HCEC 1CT (cell line): Measurements from ENCODE around the gene RNU6-7.
A peak's percentile ranks its signal among the peaks of the same experiment; 100 is the strongest.

Experiments used
- DNase-seq: peaks from one replicate; pipeline ENCODE4 v3.0.0-alpha.2; 2017

RNU6-7 gene

DNA sequence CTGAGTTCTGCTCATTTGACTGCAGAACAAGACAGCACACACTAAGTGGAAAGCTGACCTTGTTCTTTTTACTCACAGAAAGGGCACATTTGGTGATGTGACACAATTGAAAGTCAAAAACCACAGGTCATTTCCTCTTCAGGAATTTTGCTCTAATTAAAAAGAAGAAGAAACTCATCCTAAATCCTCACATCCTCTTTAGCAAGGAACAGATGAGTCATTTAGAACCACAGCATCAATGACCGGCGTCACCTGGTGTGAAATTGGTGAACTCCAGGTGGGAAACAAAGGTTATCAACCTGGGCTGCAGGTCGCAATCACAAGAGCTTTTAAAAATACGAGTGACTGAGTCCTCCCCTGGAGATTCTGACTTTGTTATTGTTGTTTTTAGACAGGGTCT, 4.1 kb downstream of the RNU6-7 start:
- DNase-seq: no peak

DNA sequence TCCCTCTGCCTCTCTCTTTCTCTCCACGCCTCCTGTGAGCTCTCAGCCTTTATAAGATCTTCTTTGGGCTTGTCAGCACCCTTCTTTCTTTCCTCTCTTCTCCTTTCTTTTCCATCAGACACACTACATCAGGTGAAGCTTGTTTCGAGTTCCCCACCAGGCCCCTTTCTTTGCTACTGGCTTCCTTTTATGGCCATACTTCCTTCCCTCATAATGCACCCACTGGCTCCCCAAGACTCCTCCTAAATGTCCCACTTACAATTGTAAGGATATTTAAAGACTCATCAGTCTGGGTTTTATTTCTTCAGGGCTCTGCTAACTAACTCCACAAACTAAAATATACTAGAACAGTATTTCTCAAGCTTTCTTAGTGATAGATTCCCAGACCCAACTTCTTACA, 4.7 kb downstream of the RNU6-7 start:
- no peak for DNase-seq

DNA sequence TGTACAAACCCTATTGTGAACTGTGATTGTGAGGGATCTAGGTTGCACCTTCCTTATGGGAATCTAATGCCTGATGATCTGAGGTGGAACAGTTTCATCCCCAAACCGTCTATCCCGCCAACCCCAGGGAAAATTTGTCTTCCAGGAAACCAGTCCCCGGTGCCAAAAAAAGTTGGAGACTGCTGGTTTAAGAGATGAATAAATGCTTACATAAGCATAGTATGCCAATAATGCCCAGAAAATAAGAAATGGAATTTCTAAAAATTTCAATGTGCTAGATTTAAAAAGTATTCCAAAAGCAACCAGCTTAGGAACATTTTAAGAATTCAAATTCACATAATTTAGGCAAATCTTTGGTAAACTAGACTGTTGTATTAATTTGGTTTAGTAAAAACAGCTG, 6.6 kb downstream of the RNU6-7 start:
- DNase-seq: no peak

DNA sequence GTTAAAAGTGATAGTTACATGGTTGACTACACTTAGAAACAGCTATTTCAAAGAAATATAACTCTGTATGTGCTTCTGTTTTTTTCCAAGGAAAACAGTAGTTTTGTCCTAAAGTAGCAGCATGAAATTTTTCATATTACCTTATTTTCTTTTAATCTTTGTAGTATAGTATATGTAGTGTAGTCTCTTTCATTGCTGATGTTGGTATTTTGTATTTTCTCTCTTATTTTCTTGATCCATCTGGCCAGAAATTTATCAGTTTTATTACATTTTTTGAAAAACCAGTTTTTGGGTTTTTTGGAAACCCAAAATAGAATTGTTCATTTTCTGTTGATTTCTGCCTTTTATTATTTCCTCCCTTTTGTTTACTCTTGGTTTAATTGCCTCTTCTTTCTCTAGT, 7.6 kb downstream of the RNU6-7 start:
- no peak for DNase-seq

DNA sequence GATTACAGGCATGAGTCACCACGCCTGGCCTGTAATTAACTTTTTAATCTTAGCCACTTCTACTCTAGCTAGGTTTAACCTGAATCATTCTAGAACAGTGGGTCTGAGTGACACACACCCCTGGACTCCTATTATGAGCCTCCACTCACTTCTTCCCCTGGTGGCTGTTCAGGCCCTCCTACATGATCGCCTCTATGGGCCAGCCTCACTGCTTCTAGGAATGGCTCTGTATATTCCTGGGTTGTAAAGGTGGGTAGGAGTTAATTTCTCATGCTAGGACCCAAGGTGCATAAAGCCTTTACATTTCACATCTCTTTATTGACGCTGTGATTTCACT, 9.2 kb downstream of the RNU6-7 start:
- no peak for DNase-seq

DNA sequence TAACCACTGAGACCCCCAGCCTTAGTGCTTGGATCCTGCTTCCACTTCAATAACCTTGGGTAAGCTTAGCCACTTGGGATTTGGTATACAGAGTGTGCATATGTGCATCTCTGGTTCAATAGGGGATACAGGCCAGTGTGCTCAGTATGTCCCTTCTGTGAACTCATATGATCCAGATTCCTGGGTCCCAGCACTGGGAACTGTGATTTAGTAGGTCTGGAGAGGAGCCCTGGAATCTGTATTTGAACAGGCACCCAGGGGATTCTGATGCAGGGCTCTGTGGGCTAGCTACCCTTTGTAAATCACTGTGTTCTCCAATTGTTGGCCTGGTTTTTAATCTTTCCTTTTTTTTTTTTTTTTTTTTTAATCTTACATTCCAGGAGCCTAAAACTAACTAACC, 11.0 kb downstream of the RNU6-7 start:
- DNase-seq: no peak

DNA sequence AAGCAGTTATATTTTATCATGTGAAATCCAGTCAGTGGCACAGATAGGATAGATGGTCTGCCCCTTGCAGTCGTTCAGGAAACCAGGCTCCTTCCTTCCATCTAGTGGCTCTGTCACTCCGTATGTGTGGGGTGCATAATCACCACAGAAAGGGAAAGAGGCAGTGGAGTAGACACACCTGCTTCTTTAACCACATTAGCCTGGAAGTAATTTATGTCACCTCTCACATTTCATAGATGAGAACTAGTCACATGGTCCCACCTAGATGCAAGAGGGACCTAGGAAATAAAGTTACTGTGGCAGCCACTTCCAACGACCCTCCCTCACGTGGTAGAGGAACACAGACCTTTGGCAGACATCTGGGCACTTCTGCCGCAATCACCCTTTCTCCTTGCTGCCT, 15.5 kb downstream of the RNU6-7 start:
- DNase-seq: no peak

DNA sequence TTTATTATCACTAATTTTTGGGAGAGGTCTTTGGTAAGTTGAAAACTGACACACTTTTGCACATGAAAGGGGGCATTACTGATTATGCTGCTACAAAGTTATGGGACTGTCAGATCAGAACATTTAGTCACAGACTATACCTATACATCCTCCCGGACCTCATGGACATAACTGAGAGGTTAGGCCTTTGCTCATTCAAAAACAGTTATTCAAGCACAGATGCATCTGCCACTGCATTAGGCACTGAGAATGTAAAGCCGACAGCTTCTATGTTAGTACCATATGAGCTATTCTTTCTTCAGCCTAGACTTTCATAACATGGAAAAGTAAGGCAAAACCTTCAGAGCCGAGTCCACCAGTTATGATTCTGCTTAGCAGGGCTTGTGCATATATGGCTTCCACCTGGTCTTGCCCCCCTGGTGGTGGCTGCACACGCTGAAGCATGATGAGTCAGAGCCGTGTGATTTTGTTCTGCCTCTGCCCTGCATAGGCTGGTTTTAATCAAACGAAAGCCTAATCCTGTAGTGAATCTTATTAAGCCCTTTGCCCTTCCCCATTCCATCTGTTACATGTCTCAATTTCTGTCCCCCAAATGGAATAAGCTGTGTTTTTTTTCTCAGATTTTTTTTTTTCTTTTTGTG, 23.0 kb downstream of the RNU6-7 start:
- peak; percentile 85 for DNase-seq

DNA sequence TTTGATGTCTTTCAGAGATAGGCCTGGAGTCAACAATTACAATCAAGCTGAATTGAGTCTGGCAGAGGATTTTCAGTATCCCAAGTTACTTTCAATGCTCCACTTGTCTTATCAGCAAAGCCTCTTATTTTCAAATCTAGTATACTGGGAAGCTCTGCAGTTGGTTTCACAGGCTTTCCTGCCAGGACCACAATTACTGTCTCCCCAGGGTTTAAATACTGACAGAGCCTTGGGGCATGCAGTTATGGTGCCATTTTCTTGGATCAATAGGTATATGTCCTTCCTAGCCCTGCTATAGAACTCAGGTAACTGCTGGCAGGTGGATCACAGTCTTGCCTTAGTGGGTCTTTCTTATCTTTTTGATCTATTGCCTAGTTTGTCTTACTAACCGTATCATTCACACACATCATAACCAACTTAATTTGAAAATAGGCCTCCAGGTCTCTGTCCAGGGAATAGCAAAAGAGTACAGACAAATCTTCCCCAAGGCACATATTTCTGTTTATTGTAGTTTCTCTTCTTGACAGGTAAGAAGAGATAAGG, 23.6 kb downstream of the RNU6-7 start:
- no peak for DNase-seq

DNA sequence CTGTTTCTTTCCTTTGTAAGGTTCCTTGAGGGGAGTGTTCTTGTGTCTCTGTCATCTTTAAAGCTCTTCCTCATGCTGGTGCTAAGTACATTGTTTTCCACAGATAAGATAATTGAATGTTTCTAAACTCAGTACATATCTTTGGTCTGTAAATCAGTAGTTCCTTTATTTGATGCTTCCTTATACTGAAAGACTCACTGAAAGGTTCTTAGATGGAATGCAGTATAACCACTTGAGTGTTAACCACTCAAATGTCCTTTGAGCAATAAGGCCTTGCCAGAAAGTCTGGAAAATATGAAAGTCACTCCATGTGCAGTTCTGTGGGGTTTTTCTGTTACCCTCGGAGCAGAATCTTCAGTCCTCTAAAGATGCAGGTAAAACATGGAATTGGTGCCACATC, 24.2 kb downstream of the RNU6-7 start:
- DNase-seq: no peak

DNA sequence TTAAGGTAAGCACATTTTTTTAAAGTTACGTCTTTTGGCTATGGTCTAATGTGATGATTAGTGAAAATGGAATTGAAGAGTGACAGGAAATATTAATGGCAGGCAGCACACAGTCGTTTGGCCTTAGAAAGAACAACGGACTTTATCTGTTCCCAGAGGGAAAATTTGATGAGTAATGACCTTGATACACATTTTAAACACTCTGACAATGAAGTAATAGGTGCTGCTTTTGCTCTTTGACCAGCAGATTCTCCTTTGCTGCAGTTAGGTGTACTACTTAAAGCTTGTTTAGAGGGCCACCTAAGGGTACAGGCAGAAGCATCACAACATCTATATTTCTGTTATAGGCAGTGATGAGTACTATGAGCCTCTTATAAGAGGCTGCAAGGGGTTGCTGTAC, 28.3 kb downstream of the RNU6-7 start:
- peak; percentile 62 for DNase-seq

DNA sequence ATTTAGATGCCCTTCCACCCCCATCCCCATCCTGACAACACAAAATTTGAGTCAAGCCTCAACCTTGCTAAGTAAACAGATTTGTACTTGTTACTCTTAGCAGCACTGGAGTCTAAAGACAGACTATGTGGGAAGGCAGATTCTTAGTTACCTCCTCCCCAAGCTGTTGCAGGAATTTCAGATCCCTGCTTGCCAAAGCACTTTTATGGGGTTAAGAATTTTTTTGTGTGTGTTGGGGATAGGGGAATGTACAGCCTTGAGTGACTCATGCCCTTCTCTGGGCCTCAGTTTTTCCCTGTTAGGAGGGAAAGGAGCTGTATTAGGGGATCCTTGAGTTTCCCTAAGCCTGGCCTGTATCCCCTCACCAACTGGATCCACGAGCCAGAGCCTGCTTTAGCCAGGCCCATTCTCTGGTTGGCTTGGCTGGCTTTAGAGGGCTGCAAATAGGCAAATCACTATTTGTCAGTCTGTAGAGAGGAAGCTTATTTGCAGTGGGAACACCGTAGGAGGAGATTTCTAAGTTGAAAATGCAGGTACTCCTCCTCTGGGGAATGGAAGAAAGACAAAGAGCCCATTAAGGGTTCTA, 28.9 kb downstream of the RNU6-7 start:
- peak; percentile 82 for DNase-seq

DNA sequence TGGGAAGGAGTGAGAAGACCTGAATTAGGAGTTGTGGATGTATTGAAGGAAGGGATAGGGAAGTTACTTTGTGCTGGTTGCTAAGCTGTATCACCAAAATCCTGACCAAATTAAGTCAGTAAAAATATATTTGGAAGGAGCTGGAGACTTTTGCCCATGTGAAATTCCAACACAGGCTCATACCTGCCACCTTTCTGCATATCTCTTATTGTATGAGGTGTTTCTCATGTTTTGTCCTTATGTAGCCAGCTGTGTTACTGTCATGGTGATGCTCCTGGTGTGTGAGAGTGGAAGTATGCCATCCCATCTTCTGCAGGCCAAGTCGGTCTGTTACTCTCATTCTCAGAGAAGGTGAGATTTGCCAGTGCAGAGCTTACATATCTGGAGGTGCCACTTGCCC, 30.6 kb downstream of the RNU6-7 start:
- DNase-seq: no peak

DNA sequence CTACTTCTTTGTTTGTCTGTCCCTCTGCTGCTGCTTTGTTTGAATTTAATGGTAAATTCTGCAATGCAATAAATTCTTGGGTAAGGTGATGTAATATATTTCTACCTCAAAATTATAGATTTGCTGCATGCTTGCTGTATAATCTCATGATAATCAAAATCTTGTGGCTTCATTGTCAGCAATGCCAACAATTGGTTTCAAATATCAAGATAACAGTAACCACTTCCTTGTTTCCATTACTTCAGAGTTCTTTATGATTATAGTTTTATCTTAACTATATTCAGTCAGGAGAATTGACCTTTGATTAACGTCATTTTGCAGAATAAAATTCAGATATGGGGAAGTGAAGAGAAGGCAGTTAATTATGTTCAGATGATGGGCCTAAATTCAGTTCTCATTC, 31.4 kb downstream of the RNU6-7 start:
- DNase-seq: no peak

DNA sequence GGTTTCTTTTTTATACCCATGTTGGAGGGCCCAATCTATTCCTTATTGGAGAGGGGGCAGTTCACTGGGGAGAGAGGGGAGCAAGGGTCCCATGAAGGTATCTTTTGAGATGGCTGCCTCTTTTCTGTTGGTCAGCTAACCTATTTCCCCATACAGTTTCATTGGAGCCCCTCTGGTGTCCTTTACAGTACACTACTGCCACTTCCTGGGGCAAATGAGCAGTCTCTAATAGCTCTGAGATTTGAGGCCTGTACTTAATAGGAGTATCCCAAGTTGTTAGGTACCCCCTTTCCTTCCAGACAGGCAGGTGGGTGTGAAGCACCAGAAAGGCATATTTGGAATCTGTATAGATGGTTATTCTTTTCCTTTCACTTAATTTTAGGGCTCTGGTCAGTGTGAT, 42.6 kb downstream of the RNU6-7 start:
- DNase-seq: peak; percentile 27

DNA sequence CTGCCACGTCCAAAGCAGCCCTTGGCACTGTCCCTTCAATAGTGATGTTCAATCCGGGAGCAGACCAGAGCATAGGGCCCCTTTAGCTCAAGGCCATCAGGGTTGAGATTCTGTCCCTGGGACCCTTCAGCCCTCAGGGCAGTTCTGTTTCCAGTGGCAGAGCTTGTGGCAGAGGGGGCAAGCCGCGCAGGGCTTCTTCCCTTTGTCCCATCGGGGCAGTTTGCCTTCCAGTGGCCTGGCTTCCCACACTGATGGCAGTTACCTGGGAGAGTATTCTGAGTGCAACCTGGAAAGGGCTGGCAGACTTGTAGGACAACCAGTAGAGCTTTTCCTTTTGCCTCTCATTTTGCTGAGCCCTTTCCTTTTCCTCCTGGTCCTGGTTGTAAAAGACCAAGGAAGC, 44.9 kb downstream of the RNU6-7 start:
- DNase-seq: no peak

DNA sequence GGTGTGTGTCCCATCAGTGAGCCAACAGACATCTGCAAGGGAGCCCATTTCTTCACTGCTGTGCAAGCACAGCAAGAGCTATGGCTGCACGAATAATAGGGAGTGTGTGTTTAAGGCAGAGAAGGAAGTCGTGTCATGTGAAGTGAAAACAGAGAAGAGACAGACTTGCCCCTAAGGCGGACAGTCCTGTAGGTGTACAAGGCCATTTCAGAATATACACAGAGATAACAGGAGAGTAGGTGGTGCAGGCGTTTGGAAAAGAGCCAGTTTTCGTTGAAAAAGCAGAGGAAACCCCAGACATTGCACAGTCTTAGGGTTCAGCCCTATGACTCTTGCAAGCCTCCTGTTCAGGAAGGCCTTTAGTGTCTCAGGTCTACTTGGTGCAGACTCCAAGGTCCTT, 47.5 kb downstream of the RNU6-7 start:
- DNase-seq: no peak

DNA sequence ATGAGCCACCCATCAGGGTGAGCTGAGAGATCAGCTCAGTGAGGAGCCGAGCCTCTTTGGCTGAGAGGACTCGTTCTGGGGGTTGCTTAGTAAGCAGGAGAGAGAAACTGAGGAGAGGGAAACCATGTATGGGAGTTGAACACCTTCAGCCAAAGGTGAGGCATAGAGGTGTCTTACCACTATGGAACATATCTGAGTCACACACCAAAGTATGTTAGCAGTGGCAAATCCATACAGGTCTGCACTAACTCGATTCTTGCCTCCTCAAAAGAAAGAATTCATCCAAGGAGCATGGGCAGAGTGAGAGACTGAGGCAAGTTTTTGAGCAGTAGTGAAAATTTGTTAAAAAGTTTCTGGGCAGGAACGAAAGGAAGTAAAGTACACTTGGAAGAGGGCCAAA, 47.9 kb downstream of the RNU6-7 start:
- DNase-seq: no peak

DNA sequence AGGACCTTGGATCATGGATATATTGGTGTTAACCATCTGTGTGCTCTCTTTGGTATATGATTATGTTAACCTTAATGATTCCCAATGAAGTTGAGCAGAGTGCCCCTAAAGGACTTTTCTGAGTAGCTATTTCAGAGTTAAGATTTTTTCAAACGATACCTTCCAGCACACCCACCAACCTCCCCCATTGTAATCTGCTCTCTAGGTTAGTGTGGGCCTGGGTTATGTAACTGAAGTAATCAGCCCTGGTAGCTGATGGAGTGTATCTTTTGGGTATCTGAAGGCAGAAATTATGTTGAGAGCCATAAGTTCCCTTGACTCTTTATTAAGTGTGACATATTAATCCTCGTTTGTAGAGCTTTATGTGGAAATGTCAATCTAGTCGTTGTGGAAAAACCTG, 48.8 kb downstream of the RNU6-7 start:
- no peak for DNase-seq

DNA sequence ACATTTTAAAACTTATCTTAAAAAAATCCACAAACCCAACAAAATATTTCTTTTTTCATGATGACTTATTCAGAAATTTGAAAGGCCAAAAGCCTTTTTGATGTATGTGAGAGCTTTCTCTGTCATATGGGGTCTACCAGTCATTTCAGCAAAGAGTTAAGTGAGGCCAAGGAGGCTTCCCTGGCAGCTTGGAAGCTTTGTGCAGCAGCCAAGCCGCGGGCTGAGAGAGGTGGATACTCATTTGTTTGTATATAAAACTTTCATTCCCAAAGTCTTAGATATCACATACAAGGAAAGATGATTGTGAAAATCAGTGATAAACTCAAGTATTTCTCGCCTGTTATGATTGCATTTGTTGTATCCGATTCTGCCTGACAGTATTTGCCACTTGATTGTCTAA, 49.7 kb downstream of the RNU6-7 start:
- DNase-seq: no peak
